ENCODE results near the gene VWA3A.
"Not testable (repeated sequence)": the region's sequence is repeated elsewhere in the genome, so short reads cannot be mapped to it uniquely, and the experiment has no call there.

The VWA3A gene

GRCh38 chr16:22088642-22089041, 3.7 kb upstream of the VWA3A start:
- H3K4me3 ChIP-seq (ENCODE audit: low read depth, low read length) = no peak overlapping the region

GRCh38 chr16:22089910-22090309, 2.4 kb upstream of the VWA3A start:
- no peak overlapping the region for H3K4me3 ChIP-seq (ENCODE audit: low read depth, low read length)

- H3K4me3 ChIP-seq (ENCODE audit: low read depth, low read length) = no peak overlapping the region
These were observed 620 bp upstream of the VWA3A start for GRCh38 chr16:22091721-22092120.

- H3K4me3 ChIP-seq (ENCODE audit: low read depth, low read length) = no peak overlapping the region
These were observed 990 bp downstream of the VWA3A start for GRCh38 chr16:22093331-22093730.

- H3K4me3 ChIP-seq (ENCODE audit: low read depth, low read length) = no peak overlapping the region
These were observed 1.7 kb downstream of the VWA3A start for GRCh38 chr16:22093996-22094395.

- H3K4me3 ChIP-seq (ENCODE audit: low read depth, low read length) = no peak overlapping the region
These were observed 6.3 kb downstream of the VWA3A start for GRCh38 chr16:22098405-22099255.

GRCh38 chr16:22099256-22099975, 7.1 kb downstream of the VWA3A start:
- H3K4me3 ChIP-seq (ENCODE audit: low read depth, low read length) = no peak overlapping the region

GRCh38 chr16:22103441-22103840, 11.1 kb downstream of the VWA3A start:
- no peak overlapping the region for H3K4me3 ChIP-seq (ENCODE audit: low read depth, low read length)

- no peak overlapping the region for H3K4me3 ChIP-seq (ENCODE audit: low read depth, low read length)
These were observed 17.0 kb downstream of the VWA3A start for GRCh38 chr16:22109258-22109898.

GRCh38 chr16:22111629-22112028, 19.3 kb downstream of the VWA3A start:
- not testable (repeated sequence) for H3K4me3 ChIP-seq (ENCODE audit: low read depth, low read length)

GRCh38 chr16:22116095-22116700, 23.9 kb downstream of the VWA3A start:
- H3K4me3 ChIP-seq (ENCODE audit: low read depth, low read length) = no peak overlapping the region

- no peak overlapping the region for H3K4me3 ChIP-seq (ENCODE audit: low read depth, low read length)
These were observed 25.3 kb downstream of the VWA3A start for GRCh38 chr16:22117609-22118008.

- no peak overlapping the region for H3K4me3 ChIP-seq (ENCODE audit: low read depth, low read length)
These were observed 28.1 kb downstream of the VWA3A start for GRCh38 chr16:22120440-22120839.

GRCh38 chr16:22122239-22122638, 29.9 kb downstream of the VWA3A start:
- no peak overlapping the region for H3K4me3 ChIP-seq (ENCODE audit: low read depth, low read length)

GRCh38 chr16:22123146-22123545, 30.8 kb downstream of the VWA3A start:
- H3K4me3 ChIP-seq (ENCODE audit: low read depth, low read length) = no peak overlapping the region

GRCh38 chr16:22123759-22124490, 31.6 kb downstream of the VWA3A start:
- H3K4me3 ChIP-seq (ENCODE audit: low read depth, low read length) = no peak overlapping the region

- no peak overlapping the region for H3K4me3 ChIP-seq (ENCODE audit: low read depth, low read length)
These were observed 32.4 kb downstream of the VWA3A start for GRCh38 chr16:22124583-22125284.

- H3K4me3 ChIP-seq (ENCODE audit: low read depth, low read length) = no peak overlapping the region
These were observed 33.8 kb downstream of the VWA3A start for GRCh38 chr16:22126037-22126558.

GRCh38 chr16:22128537-22128936, 36.2 kb downstream of the VWA3A start:
- H3K4me3 ChIP-seq (ENCODE audit: low read depth, low read length) = not testable (repeated sequence)

- H3K4me3 ChIP-seq (ENCODE audit: low read depth, low read length) = no peak overlapping the region
These were observed 38.2 kb downstream of the VWA3A start for GRCh38 chr16:22130528-22130927.
